PC-9 (cell line): Measurements from ENCODE around the gene CYP27B1. TPM values are rescaled to one million over a fixed set of nuclear protein-coding genes. Genes with fewer than 3 reads are reported as not detected.

Source experiments
- BruUV-seq: library from RNA; stranded (reverse); fragments of 400-500 nt; replicated peaks from 2 replicates; lab custom pipeline; 2021; lab: Mats Ljungman, UMichigan
- CTCF ChIA-PET: fragments of 300-600 bp; sonication (Branson Sonifier 250); formaldehyde crosslinking; loops from one replicate; lab custom pipeline; 2022; ENCODE audit warnings: antibody characterized with exemption; lab: Charles Lee
- POLR2A ChIA-PET: fragments of 300-600 bp; sonication (Branson Sonifier 250); formaldehyde crosslinking; loops from one replicate; lab custom pipeline; 2022; ENCODE audit warnings: antibody characterized with exemption; ENCODE audit not compliant: unreplicated experiment; lab: Charles Lee
- DNase-seq, 2 experiments: peaks; one replicate each; pipeline versions ENCODE4 v3.0.0 to v3.0.0-alpha.2; 2015 to 2022; ENCODE audit warnings: mixed read lengths in 1 of 2
- H2AFZ ChIP-seq: fragments of 200-600 bp; sonication (generic); 2 replicates; pipeline ENCODE4 v1.8.1; 2017; ENCODE audit warnings: antibody characterized with exemption
- H3F3A ChIP-seq: fragments of 200-600 bp; sonication (generic); 2 replicates; pipeline ENCODE4 v1.8.1; 2017; ENCODE audit warnings: antibody characterized with exemption, mild to moderate bottlenecking, low read depth; ENCODE audit not compliant: insufficient read depth
- H3K27ac ChIP-seq: fragments of 200-600 bp; sonication (generic); 2 replicates; pipeline ENCODE4 v1.6.1; 2016; ENCODE audit warnings: mixed run types
- H3K27me3 ChIP-seq: fragments of 200-600 bp; sonication (generic); 2 replicates; pipeline ENCODE4 v1.6.1; 2016; ENCODE audit warnings: low read depth, mixed run types; ENCODE audit not compliant: insufficient read depth
- H3K36me3 ChIP-seq: fragments of 200-600 bp; sonication (generic); 2 replicates; pipeline ENCODE4 v1.6.1; 2016; ENCODE audit warnings: low read depth, mixed run types
- H3K4me1 ChIP-seq: fragments of 200-600 bp; sonication (generic); replicated peaks from 2 replicates; pipeline ENCODE4 v1.6.1; 2016; ENCODE audit warnings: mixed run types; ENCODE audit not compliant: insufficient read depth
- H3K4me2 ChIP-seq: fragments of 200-600 bp; sonication (generic); 2 replicates; pipeline ENCODE4 v1.6.1; 2017; ENCODE audit warnings: mixed run types
- H3K4me3 ChIP-seq: fragments of 200-600 bp; sonication (generic); 2 replicates; pipeline ENCODE4 v1.6.1; 2016; ENCODE audit warnings: mixed run types
- H3K79me2 ChIP-seq: fragments of 200-600 bp; sonication (generic); 2 replicates; pipeline ENCODE4 v1.6.1; 2017; ENCODE audit warnings: low read depth, mixed run types
- H3K9me2 ChIP-seq: fragments of 200-600 bp; sonication (generic); 2 replicates; pipeline ENCODE4 v1.8.1; 2017; ENCODE audit warnings: mild to moderate bottlenecking; ENCODE audit not compliant: insufficient read depth
- H3K9me3 ChIP-seq: fragments of 200-600 bp; sonication (generic); 2 replicates; pipeline ENCODE4 v1.8.1; 2016; ENCODE audit warnings: low read depth; ENCODE audit not compliant: insufficient read depth
- H4K20me1 ChIP-seq: fragments of 200-600 bp; sonication (generic); 2 replicates; pipeline ENCODE4 v1.8.1; 2017; ENCODE audit not compliant: insufficient read depth
- EZH2 ChIP-seq: fragments of 200-600 bp; sonication (generic); IDR thresholded peaks from 2 replicates; pipeline ENCODE4 v1.8.0; 2017; ENCODE audit warnings: antibody characterized with exemption, low read depth
- intact Hi-C: fragments of 100-400 bp; cut with micrococcal nuclease; formaldehyde crosslinking; loops from one replicate; pipeline ENCODE4 v1.10.0; 2022; ENCODE audit not compliant: unreplicated experiment
- total RNA-seq: library from RNA; stranded (reverse); gene quantifications from 2 replicates; pipeline ENCODE4 v1.2.3, GENCODE V29; 2021
- TF ChIP-seq, protein P1 (sequence below): fragments of 200-600 bp; sonication (generic); conservative IDR thresholded peaks from 2 replicates; pipeline ENCODE4 v1.6.1; 2017; ENCODE audit warnings: mixed run types, antibody characterized with exemption, mild to moderate bottlenecking, moderate library complexity

The CYP27B1 gene
- total RNA-seq, 1 experiment from 2014 or later, result 1.8 TPM

DNA sequence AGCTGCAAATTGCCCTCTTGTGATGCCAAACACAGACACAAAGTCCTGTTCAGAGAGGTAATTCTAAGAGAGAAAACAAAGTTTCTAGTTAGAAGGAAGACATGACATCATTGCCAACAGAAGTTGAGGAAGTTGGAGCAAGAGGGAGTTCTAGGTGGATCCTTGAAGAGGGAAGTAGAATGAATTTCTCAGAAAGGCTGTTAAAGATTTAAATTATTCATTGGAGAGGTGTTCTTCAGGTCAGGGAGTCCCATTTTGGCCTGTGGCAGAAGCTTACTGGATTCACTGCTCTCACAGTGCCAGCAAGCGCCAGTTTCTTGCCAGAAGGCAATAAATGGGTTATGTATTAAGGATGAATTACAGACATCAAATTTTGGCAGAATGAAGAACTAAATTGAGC, 31.1 kb upstream of the CYP27B1 start:
- no peak overlapping the region for H3K27ac ChIP-seq
- H3K27me3 ChIP-seq, result no peaks in the 10 kb centered on the region
- peaks cover 30% of the 10 kb centered on the region; the same call in 1 of the 2 replicates for H3K36me3 ChIP-seq
- DNase-seq, result no peak
- no peaks in the 10 kb centered on the region; the same call in 1 of the 2 replicates for H3K79me2 ChIP-seq
- no peak overlapping the region for H2AFZ ChIP-seq
- TF ChIP-seq, protein P1, sequence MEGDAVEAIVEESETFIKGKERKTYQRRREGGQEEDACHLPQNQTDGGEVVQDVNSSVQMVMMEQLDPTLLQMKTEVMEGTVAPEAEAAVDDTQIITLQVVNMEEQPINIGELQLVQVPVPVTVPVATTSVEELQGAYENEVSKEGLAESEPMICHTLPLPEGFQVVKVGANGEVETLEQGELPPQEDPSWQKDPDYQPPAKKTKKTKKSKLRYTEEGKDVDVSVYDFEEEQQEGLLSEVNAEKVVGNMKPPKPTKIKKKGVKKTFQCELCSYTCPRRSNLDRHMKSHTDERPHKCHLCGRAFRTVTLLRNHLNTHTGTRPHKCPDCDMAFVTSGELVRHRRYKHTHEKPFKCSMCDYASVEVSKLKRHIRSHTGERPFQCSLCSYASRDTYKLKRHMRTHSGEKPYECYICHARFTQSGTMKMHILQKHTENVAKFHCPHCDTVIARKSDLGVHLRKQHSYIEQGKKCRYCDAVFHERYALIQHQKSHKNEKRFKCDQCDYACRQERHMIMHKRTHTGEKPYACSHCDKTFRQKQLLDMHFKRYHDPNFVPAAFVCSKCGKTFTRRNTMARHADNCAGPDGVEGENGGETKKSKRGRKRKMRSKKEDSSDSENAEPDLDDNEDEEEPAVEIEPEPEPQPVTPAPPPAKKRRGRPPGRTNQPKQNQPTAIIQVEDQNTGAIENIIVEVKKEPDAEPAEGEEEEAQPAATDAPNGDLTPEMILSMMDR, result no peak
- TF ChIP-seq EZH2, result no peak
- no TSS peak for BruUV-seq
- H3K9me3 ChIP-seq, result no peaks in the 10 kb centered on the region
- 0 out of 2 replicates have a peak, but pooled peaks cover 5% of the 10 kb centered on the region for H4K20me1 ChIP-seq
- no peak overlapping the region for H3K4me2 ChIP-seq
- peaks cover 25% of the 10 kb centered on the region for H3K4me1 ChIP-seq
- intact Hi-C loops, result no loop called here
- POLR2A ChIA-PET, result no interaction called here
- H3K4me3 ChIP-seq, result no peak overlapping the region
- H3K9me2 ChIP-seq, result no peaks in the 10 kb centered on the region
- CTCF ChIA-PET, result no interaction called here
- peaks cover 20% of the 10 kb centered on the region for H3F3A ChIP-seq

DNA sequence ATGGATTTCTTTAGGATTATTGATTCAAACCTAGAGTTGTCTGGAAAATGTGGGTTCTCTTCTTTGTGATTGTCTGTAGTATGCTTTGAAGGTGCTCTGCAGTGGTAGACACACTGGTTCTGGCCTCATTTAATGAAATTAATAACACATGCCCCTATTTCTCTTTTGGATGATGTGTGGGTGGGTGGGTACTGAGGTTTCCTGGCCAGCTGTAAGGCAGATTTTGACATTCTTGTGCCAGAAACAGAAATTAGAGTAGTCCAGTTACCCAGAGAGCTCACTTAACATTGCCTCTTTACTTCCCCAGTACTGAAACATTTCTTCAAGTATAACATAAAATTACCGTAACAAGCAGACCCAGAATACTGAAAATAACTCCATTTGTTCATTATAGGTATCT, 30.1 kb upstream of the CYP27B1 start:
- H3K27ac ChIP-seq, result no peak overlapping the region
- intact Hi-C loops, result no loop called here
- H3K9me2 ChIP-seq, result no peaks in the 10 kb centered on the region
- H3K9me3 ChIP-seq, result no peaks in the 10 kb centered on the region
- no peak overlapping the region for H3K4me2 ChIP-seq
- TF ChIP-seq, protein P1, result no peak
- no peak for TF ChIP-seq EZH2
- BruUV-seq, result no TSS peak
- DNase-seq, result no peak
- H4K20me1 ChIP-seq, result peaks cover 5% of the 10 kb centered on the region; the same call in 1 of the 2 replicates
- ChIA-PET POLR2A (interaction anchor here (0.5 kb wide), 1 partner anchor 71 kb away, joined by 3 read pairs; no protein-coding TSS in a partner anchor), CTCF (no interaction called here)
- H3K4me1 ChIP-seq, result peaks cover 25% of the 10 kb centered on the region
- peaks cover 29% of the 10 kb centered on the region for H3F3A ChIP-seq
- H3K79me2 ChIP-seq, result no peaks in the 10 kb centered on the region; the same call in 1 of the 2 replicates
- no peak overlapping the region for H3K4me3 ChIP-seq
- peaks cover 34% of the 10 kb centered on the region; the same call in 1 of the 2 replicates for H3K36me3 ChIP-seq
- H2AFZ ChIP-seq, result no peak overlapping the region
- H3K27me3 ChIP-seq, result no peaks in the 10 kb centered on the region

DNA sequence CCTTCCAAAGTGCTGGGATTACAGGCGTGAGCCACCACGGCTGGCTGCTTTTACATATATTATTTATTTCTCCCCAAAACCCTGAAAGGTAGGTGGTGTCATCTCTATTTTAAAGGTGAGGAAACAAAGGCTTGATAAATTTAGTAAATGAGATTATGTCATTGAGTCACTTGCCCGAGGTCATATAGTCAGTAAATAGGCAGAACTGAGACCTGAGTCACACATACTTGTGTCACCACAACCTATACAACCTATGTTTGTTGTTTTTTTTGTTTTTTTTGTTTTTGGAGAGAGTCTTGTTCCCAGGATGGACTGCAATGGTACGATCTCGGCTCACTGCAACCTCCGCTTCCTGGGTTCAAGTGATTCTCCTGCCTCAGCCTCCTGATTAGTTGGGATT, 28.5 kb upstream of the CYP27B1 start:
- H4K20me1 ChIP-seq, result peaks cover 5% of the 10 kb centered on the region; the same call in 1 of the 2 replicates
- 0 out of 2 replicates have a peak overlapping the region, but pooled peaks have one; percentile 18 for H3K4me2 ChIP-seq
- H3K9me2 ChIP-seq, result no peaks in the 10 kb centered on the region
- ChIA-PET POLR2A (no interaction called here), CTCF (no interaction called here)
- H3K9me3 ChIP-seq, result no peaks in the 10 kb centered on the region
- no peaks in the 10 kb centered on the region for H3K27me3 ChIP-seq
- H3K4me1 ChIP-seq, result peaks cover 25% of the 10 kb centered on the region
- no TSS peak for BruUV-seq
- peaks cover 42% of the 10 kb centered on the region; the same call in 1 of the 2 replicates for H3K36me3 ChIP-seq
- H3K27ac ChIP-seq, result peak overlapping the region; percentile 66
- no peaks in the 10 kb centered on the region; the same call in 1 of the 2 replicates for H3K79me2 ChIP-seq
- H3F3A ChIP-seq, result peaks cover 33% of the 10 kb centered on the region
- peak in 1 of 2 experiments; percentile 91 for DNase-seq
- intact Hi-C loops, result no loop called here
- H2AFZ ChIP-seq, result no peak overlapping the region
- TF ChIP-seq, protein P1, result no peak
- TF ChIP-seq EZH2, result no peak
- H3K4me3 ChIP-seq, result no peak overlapping the region
